NCI-H69 (cell line): ENCODE data around the gene CREB3L4.

Source experiments
- DNase-seq: peaks from one replicate; lab custom pipeline; 2025; lab: John Stamatoyannopoulos, UW

CREB3L4 gene

GRCh38 chr1:153936011-153936802, 31.5 kb upstream of the CREB3L4 start:
- no peak for DNase-seq

- DNase-seq: no peak
Measured at GRCh38 chr1:153937331-153937730, 30.4 kb upstream of the CREB3L4 start.

GRCh38 chr1:153938996-153939395, 28.7 kb upstream of the CREB3L4 start:
- no peak for DNase-seq

GRCh38 chr1:153939476-153939875, 28.2 kb upstream of the CREB3L4 start:
- no peak for DNase-seq

- DNase-seq: no peak
Measured at GRCh38 chr1:153940756-153941155, 26.9 kb upstream of the CREB3L4 start.

- no peak for DNase-seq
Measured at GRCh38 chr1:153941826-153942725, 25.6 kb upstream of the CREB3L4 start.

- no peak for DNase-seq
Measured at GRCh38 chr1:153942766-153943549, 24.7 kb upstream of the CREB3L4 start.

- no peak for DNase-seq
Measured at GRCh38 chr1:153944005-153944826, 23.5 kb upstream of the CREB3L4 start.

GRCh38 chr1:153944827-153945117, 22.9 kb upstream of the CREB3L4 start:
- DNase-seq: no peak

GRCh38 chr1:153945131-153945794, 22.4 kb upstream of the CREB3L4 start:
- DNase-seq: peak; percentile 57

- DNase-seq: peak; percentile 80
Measured at GRCh38 chr1:153945795-153946621, 21.7 kb upstream of the CREB3L4 start.

GRCh38 chr1:153946622-153947241, 21.0 kb upstream of the CREB3L4 start, which contains the start of gene DENND4B:
Gene DENND4B, minus strand, starts transcription at chr1:153946718. Its CDS starts 2,344 bp downstream, at chr1:153944374.
- peak; percentile 91 for DNase-seq

- DNase-seq: no peak
Measured at GRCh38 chr1:153951183-153951582, 16.5 kb upstream of the CREB3L4 start.

GRCh38 chr1:153951801-153952200, 15.9 kb upstream of the CREB3L4 start:
- no peak for DNase-seq

- DNase-seq: no peak
Measured at GRCh38 chr1:153953859-153954365, 13.8 kb upstream of the CREB3L4 start.

- no peak for DNase-seq
Measured at GRCh38 chr1:153954826-153955225, 12.9 kb upstream of the CREB3L4 start.

- DNase-seq: no peak
Measured at GRCh38 chr1:153956997-153957715, 10.5 kb upstream of the CREB3L4 start.

- DNase-seq: peak; percentile 60
Measured at GRCh38 chr1:153957744-153958110, 10.0 kb upstream of the CREB3L4 start.
